Trophoblast cell (in vitro differentiated cells and primary cell): ENCODE measurements around the gene SPAG9.

ENCODE experiments used
- DNase-seq, 2 donors: peaks; one replicate each; pipeline ENCODE4 v3.0.0-alpha.2; 2016
- H2AFZ ChIP-seq: 2 replicates; pipeline ENCODE4 v1.6.1; 2013; ENCODE audit warnings: low read length, moderate library complexity, mild to moderate bottlenecking; ENCODE audit not compliant: insufficient read depth, poor library complexity
- H2AK5ac ChIP-seq: 2 replicates; pipeline ENCODE4 v1.6.1; 2013; ENCODE audit warnings: mild to moderate bottlenecking, low read length
- H2BK120ac ChIP-seq: 2 replicates; pipeline ENCODE4 v1.6.1; 2013; ENCODE audit warnings: low read length, mild to moderate bottlenecking, moderate library complexity; ENCODE audit not compliant: insufficient read depth, poor library complexity
- H2BK12ac ChIP-seq: 2 replicates; pipeline ENCODE4 v1.6.1; 2013; ENCODE audit warnings: mild to moderate bottlenecking, low read length, moderate library complexity
- H2BK5ac ChIP-seq: 2 replicates; pipeline ENCODE4 v1.6.1; 2013; ENCODE audit warnings: low read length, low read depth, moderate library complexity, mild to moderate bottlenecking; ENCODE audit not compliant: poor library complexity
- H3K14ac ChIP-seq: 2 replicates; pipeline ENCODE4 v1.6.1; 2013; ENCODE audit warnings: mild to moderate bottlenecking, low read length
- H3K18ac ChIP-seq: 2 replicates; pipeline ENCODE4 v1.6.1; 2013; ENCODE audit warnings: mild to moderate bottlenecking, low read length
- H3K23ac ChIP-seq: 2 replicates; pipeline ENCODE4 v1.6.1; 2013; ENCODE audit warnings: low read length
- H3K27ac ChIP-seq: 2 replicates; pipeline ENCODE4 v1.5.1; 2013; ENCODE audit warnings: low read depth, mild to moderate bottlenecking, inconsistent platforms, low read length, moderate library complexity
- H3K27me3 ChIP-seq: 2 replicates; pipeline ENCODE4 v1.6.1; 2013; ENCODE audit warnings: inconsistent platforms, mild to moderate bottlenecking, low read length, moderate library complexity; ENCODE audit not compliant: insufficient read depth
- H3K36me3 ChIP-seq, 2 experiments: 1 replicate in 1 of 2; 2 replicates in 1 of 2; pipeline ENCODE4 v1.6.1; 2013; ENCODE audit warnings: low read length in 2 of 2, mild to moderate bottlenecking in 2 of 2, moderate library complexity in 1 of 2; ENCODE audit not compliant: insufficient read depth in 2 of 2, control insufficient read depth in 1 of 2
- H3K4ac ChIP-seq: 2 replicates; pipeline ENCODE4 v1.6.1; 2013; ENCODE audit warnings: low read depth, mild to moderate bottlenecking, low read length, moderate library complexity
- H3K4me1 ChIP-seq, 2 experiments: 1 replicate in 1 of 2; 2 replicates in 1 of 2; pipeline ENCODE4 v1.6.1; 2013; ENCODE audit warnings: low read length in 2 of 2, mild to moderate bottlenecking in 2 of 2, moderate library complexity in 1 of 2; ENCODE audit not compliant: insufficient read depth in 2 of 2, control insufficient read depth in 1 of 2
- H3K4me2 ChIP-seq: 2 replicates; pipeline ENCODE4 v1.6.1; 2013; ENCODE audit warnings: inconsistent platforms, mild to moderate bottlenecking, low read length, moderate library complexity
- H3K4me3 ChIP-seq: 2 replicates; pipeline ENCODE4 v1.5.1; 2013; ENCODE audit warnings: mild to moderate bottlenecking, low read depth, low read length, inconsistent platforms
- H3K79me1 ChIP-seq: one replicate; pipeline ENCODE4 v1.6.1; 2013; ENCODE audit warnings: low read length
- H3K79me2 ChIP-seq: 2 replicates; pipeline ENCODE4 v1.6.1; 2013; ENCODE audit warnings: low read length, mild to moderate bottlenecking; ENCODE audit not compliant: control insufficient read depth, insufficient read depth, poor library complexity
- H3K9ac ChIP-seq: 2 replicates; pipeline ENCODE4 v1.6.1; 2013; ENCODE audit warnings: mild to moderate bottlenecking, low read length
- H3K9me3 ChIP-seq: 2 replicates; pipeline ENCODE4 v1.6.1; 2013; ENCODE audit warnings: low read depth, mild to moderate bottlenecking, control low read depth, inconsistent platforms, low read length; ENCODE audit not compliant: insufficient read depth
- H4K12ac ChIP-seq: 2 replicates; pipeline ENCODE4 v1.6.1; 2013; ENCODE audit warnings: low read depth, mild to moderate bottlenecking, low read length, moderate library complexity
- H4K8ac ChIP-seq: 2 replicates; pipeline ENCODE4 v1.6.1; 2013; ENCODE audit warnings: low read depth, mild to moderate bottlenecking, low read length, moderate library complexity
- H4K91ac ChIP-seq: one replicate; pipeline ENCODE4 v1.6.1; 2013; ENCODE audit warnings: low read depth, mild to moderate bottlenecking, low read length, moderate library complexity
- WGBS: extraction: QIAGEN DNeasy Blood & Tissue Kit; methylation state at CpG from one replicate; pipeline ENCODE4 v1.1.7; 2013; ENCODE audit warnings: missing lambda C conversion rate; ENCODE audit not compliant: insufficient read length, insufficient coverage; ENCODE audit errors: extremely low coverage; 5-methylcytosine and 5-hydroxymethylcytosine counted together

SPAG9 gene

DNA sequence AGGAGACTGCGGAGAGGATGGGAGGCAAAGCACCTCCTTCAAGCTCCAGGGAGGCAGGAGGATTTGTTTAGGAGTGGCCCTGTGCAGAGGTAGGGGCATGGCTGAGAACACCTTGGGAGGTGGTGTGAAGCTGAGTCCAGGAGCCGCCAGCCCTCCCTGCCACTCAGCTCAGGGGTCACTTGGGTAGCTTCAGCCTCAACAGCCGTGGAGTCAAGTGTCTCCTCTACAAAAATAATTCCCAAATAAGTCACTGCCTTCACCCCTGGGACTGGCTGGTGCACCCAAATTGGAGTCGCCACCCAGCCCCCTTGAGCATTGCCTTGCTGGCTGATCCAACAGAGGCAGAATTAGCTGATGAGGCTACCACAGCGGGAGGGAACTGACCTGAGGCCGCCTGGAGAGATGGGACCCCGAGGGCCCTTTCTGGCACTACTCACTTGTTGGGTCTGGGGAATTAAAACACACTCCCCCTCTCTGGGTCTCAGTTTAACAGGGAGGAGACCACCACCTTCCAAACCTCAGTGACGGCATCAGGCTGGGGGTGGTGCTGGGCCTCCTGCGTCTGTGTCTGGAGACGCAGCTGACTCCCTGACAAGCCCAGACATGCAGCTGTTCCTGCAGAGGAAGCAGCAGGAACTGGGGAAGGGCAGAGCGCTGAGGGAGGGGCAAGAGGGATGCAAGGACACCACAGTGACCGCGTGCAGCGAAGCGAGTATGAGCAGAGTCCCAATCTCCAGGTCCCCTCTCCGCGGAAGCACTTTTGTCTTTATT lies 166.7 kb downstream of the SPAG9 start:
- no peak overlapping the region for H3K23ac ChIP-seq
- H3K79me1 ChIP-seq = peaks cover 38% of the 10 kb centered on the region
- peak overlapping the region; percentile 91 for H3K4ac ChIP-seq

DNA sequence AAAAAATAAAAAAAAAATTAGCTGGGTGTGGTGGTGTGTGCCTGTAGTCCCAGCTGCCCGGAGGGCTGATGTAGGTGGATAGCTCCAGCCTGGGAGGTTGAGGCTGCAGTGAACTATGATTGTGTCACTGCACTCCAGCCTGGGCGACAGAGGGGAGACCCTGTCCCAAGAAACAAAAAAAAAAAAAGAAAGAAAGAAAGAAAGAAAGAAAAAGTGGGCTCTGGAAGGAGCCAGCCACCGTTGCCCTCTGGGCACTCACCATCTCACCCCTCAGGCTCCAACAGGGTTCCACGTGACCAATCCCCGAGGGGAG lies 167.2 kb downstream of the SPAG9 start:
- Histone ChIP-seq H3K4me3 (no peak overlapping the region), H3K27ac (peak overlapping the region; percentile 58), H3K9me3 (peaks cover 3% of the 10 kb centered on the region), H2AK5ac (peak overlapping the region; percentile 78), H4K8ac (peak overlapping the region; percentile 77), H4K91ac (peak overlapping the region; percentile 98), H2BK12ac (peak overlapping the region; percentile 97), H3K36me3 (no peaks in the 10 kb centered on the region), H3K23ac (no peak overlapping the region), H3K14ac (peak overlapping the region; percentile 95), H4K12ac (peak overlapping the region; percentile 43), H3K4me1 (peaks cover 28 to 40% of the 10 kb centered on the region in 2 experiments), H3K18ac (peak overlapping the region; percentile 74), H2AFZ (peak overlapping the region; percentile 38), H2BK120ac (peak overlapping the region; percentile 97), H3K4ac (peak overlapping the region; percentile 91), H3K79me1 (peaks cover 39% of the 10 kb centered on the region), H2BK5ac (peak overlapping the region; percentile 93), H3K4me2 (no peak overlapping the region), H3K9ac (no peak overlapping the region), H3K27me3 (no peaks in the 10 kb centered on the region), H3K79me2 (peaks cover 6% of the 10 kb centered on the region)
- no CpG with 5 or more reads among the region's 5 CpGs for WGBS
- no peak for DNase-seq

More for the DNA sequence above, 166.7 kb downstream of the SPAG9 start:
- Histone ChIP-seq H3K18ac (peak overlapping the region; percentile 74), H2AFZ (peak overlapping the region; percentile 38), H4K91ac (peak overlapping the region; percentile 98), H2AK5ac (peak overlapping the region; percentile 78), H3K4me3 (no peak overlapping the region), H3K9me3 (peaks cover 3% of the 10 kb centered on the region), H3K27me3 (no peaks in the 10 kb centered on the region), H3K36me3 (no peaks in the 10 kb centered on the region), H2BK12ac (peak overlapping the region; percentile 97), H3K14ac (peak overlapping the region; percentile 95), H2BK120ac (peak overlapping the region; percentile 97), H3K79me2 (peaks cover 6% of the 10 kb centered on the region), H2BK5ac (peak overlapping the region; percentile 93), H3K4me2 (no peak overlapping the region), H4K8ac (peak overlapping the region; percentile 77), H3K4me1 (peaks cover 28 to 40% of the 10 kb centered on the region in 2 experiments), H3K27ac (peak overlapping the region; percentile 66), H4K12ac (peak overlapping the region; percentile 43), H3K9ac (no peak overlapping the region)
- no CpG with 5 or more reads among the region's 17 CpGs for WGBS
- DNase-seq = peak; percentile 31 to 40

DNA sequence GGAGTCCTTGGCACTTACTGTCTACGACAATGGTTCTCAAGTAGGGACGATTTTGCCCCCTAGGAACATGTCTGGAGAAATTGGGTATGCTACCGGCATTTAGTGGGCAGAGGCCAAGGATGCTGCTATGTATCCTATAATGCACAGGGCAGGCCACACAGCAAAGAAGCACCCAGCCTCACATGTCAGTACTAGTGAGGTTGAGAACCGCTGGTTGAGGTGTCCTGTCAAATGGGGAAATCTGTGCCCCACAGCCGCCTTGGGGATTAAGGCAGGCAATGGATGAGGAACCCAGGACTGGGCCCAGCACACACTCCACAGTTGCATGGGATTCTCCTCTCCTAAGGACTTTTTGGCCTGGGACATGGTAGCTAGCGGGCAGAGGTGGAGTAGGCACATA lies 167.8 kb downstream of the SPAG9 start:
- no CpG with 5 or more reads among the region's 6 CpGs for WGBS
- peak overlapping the region; percentile 36 for H3K18ac ChIP-seq

GRCh38 chr17:50952013-50952412 lies 168.7 kb downstream of the SPAG9 start:
- H4K8ac ChIP-seq = no peak overlapping the region
- DNase-seq = no peak
- peak overlapping the region; percentile 25 for H4K91ac ChIP-seq
- H3K18ac ChIP-seq = peak overlapping the region; percentile 3
- H3K36me3 ChIP-seq = no peaks in the 10 kb centered on the region
- no peak overlapping the region for H4K12ac ChIP-seq
- H3K79me2 ChIP-seq = peaks cover 6% of the 10 kb centered on the region
- peak overlapping the region; percentile 25 for H3K4me3 ChIP-seq
- H3K4me2 ChIP-seq = no peak overlapping the region
- peaks cover 3% of the 10 kb centered on the region for H3K9me3 ChIP-seq
- peaks cover 39% of the 10 kb centered on the region for H3K79me1 ChIP-seq
- no peak overlapping the region for H2AFZ ChIP-seq
- no CpG with 5 or more reads among the region's 5 CpGs for whole genome bisulfite sequencing
- H2BK5ac ChIP-seq = no peak overlapping the region
- no peaks in the 10 kb centered on the region for H3K27me3 ChIP-seq
- no peak overlapping the region for H3K23ac ChIP-seq
- peak overlapping the region; percentile 19 for H3K14ac ChIP-seq
- peak overlapping the region; percentile 43 for H2AK5ac ChIP-seq
- H2BK12ac ChIP-seq = peak overlapping the region; percentile 53
- no peak overlapping the region for H3K9ac ChIP-seq
- H3K27ac ChIP-seq = no peak overlapping the region
- no peak overlapping the region for H3K4ac ChIP-seq
- no peak overlapping the region for H2BK120ac ChIP-seq
- peaks cover 28 to 38% of the 10 kb centered on the region in 2 experiments for H3K4me1 ChIP-seq

More for the DNA sequence above, 167.8 kb downstream of the SPAG9 start:
- no peak overlapping the region for H3K27ac ChIP-seq
- no peak overlapping the region for H3K14ac ChIP-seq
- H2AK5ac ChIP-seq = peak overlapping the region; percentile 5
- H3K4me2 ChIP-seq = no peak overlapping the region
- no peaks in the 10 kb centered on the region for H3K36me3 ChIP-seq
- peaks cover 39% of the 10 kb centered on the region for H3K79me1 ChIP-seq
- no peaks in the 10 kb centered on the region for H3K27me3 ChIP-seq
- no peak overlapping the region for H4K12ac ChIP-seq
- no peak overlapping the region for H2BK5ac ChIP-seq
- peaks cover 28 to 40% of the 10 kb centered on the region in 2 experiments for H3K4me1 ChIP-seq
- no peak overlapping the region for H3K9ac ChIP-seq
- H4K91ac ChIP-seq = peak overlapping the region; percentile 98
- H3K23ac ChIP-seq = no peak overlapping the region
- DNase-seq = no peak
- H3K9me3 ChIP-seq = peaks cover 3% of the 10 kb centered on the region
- H3K79me2 ChIP-seq = peaks cover 6% of the 10 kb centered on the region
- no peak overlapping the region for H3K4me3 ChIP-seq
- no peak overlapping the region for H2AFZ ChIP-seq
- peak overlapping the region; percentile 82 for H2BK12ac ChIP-seq
- no peak overlapping the region for H4K8ac ChIP-seq
- H2BK120ac ChIP-seq = peak overlapping the region; percentile 8
- H3K4ac ChIP-seq = peak overlapping the region; percentile 15
